HEK293 (cell line): Measurements from ENCODE around the gene CDNF.

ENCODE experiments used
- CTCF ChIA-PET: fragments of 350-600 bp; formaldehyde crosslinking; extraction: SDS; loops from one replicate; lab custom pipeline; 2021; ENCODE audit warnings: antibody characterized with exemption; lab: Yijun Ruan, JAX
- POLR2A ChIA-PET: fragments of 300-600 bp; formaldehyde crosslinking; extraction: SDS; loops from one replicate; lab custom pipeline; 2020; ENCODE audit warnings: antibody characterized with exemption, inconsistent platforms; lab: Yijun Ruan, JAX
- H3K27ac ChIP-seq: fragments of 200-500 bp; sonication (Bioruptor generic); 2 replicates; pipeline ENCODE4 v1.5.1; 2014; ENCODE audit warnings: low read depth, low read length, control low read depth, inconsistent platforms; ENCODE audit errors: extremely low read depth
- H3K36me3 ChIP-seq, 2 experiments: fragments of 200-500 bp in 1 of 2; sonication (Bioruptor generic) in 1 of 2; 1 replicate in 1 of 2; 2 replicates in 1 of 2; pipeline ENCODE4 v1.5.1; 2014 to 2017; ENCODE audit warnings: inconsistent platforms in 2 of 2, low read length in 2 of 2; ENCODE audit not compliant: control insufficient read depth in 2 of 2, insufficient read depth in 1 of 2
- H3K4me1 ChIP-seq: fragments of 200-500 bp; sonication (Bioruptor generic); 2 replicates; pipeline ENCODE4 v1.5.1; 2014; ENCODE audit warnings: mild to moderate bottlenecking, low read length, inconsistent platforms; ENCODE audit not compliant: control insufficient read depth, insufficient read depth
- H3K4me3 ChIP-seq: 2 replicates; pipeline ENCODE4 v1.5.1; 2011; ENCODE audit warnings: low read depth, mild to moderate bottlenecking, control low read depth, low read length, moderate library complexity
- H3K9me3 ChIP-seq: fragments of 200-500 bp; sonication (Bioruptor generic); 2 replicates; pipeline ENCODE4 v1.5.1; 2014; ENCODE audit warnings: low read depth, low read length, inconsistent platforms; ENCODE audit not compliant: control insufficient read depth, insufficient read depth
- ATF2 ChIP-seq: fragments of 450-650 bp; formaldehyde crosslinking; IDR thresholded peaks from 2 replicates; pipeline ENCODE4 v1.5.1; 2016; ENCODE audit warnings: missing biosample characterization, missing genetic modification characterization, low read depth
- EGR2 ChIP-seq: fragments of 450-650 bp; formaldehyde crosslinking; IDR thresholded peaks from 2 replicates; pipeline ENCODE4 v1.5.1; 2016; ENCODE audit warnings: low read depth, missing biosample characterization, missing genetic modification characterization
- GLIS1 ChIP-seq: fragments of 450-650 bp; formaldehyde crosslinking; IDR thresholded peaks from 2 replicates; pipeline ENCODE4 v1.5.1; 2016; ENCODE audit warnings: missing biosample characterization, missing genetic modification characterization
- GLIS2 ChIP-seq: fragments of 450-650 bp; formaldehyde crosslinking; IDR thresholded peaks from 2 replicates; pipeline ENCODE4 v1.5.1; 2016; ENCODE audit warnings: missing biosample characterization, missing genetic modification characterization
- HOXD13 ChIP-seq: sonication (generic); formaldehyde crosslinking; IDR thresholded peaks from 2 replicates; pipeline ENCODE4 v1.8.0; 2022; ENCODE audit warnings: missing genetic modification reagents, borderline replicate concordance
- KLF9 ChIP-seq: fragments of 450-650 bp; formaldehyde crosslinking; IDR thresholded peaks from 2 replicates; pipeline ENCODE4 v1.5.1; 2016; ENCODE audit warnings: missing biosample characterization, missing genetic modification characterization, low read depth
- MYNN ChIP-seq: fragments of 450-650 bp; formaldehyde crosslinking; IDR thresholded peaks from 2 replicates; pipeline ENCODE4 v1.5.1; 2016; ENCODE audit warnings: missing biosample characterization, missing genetic modification characterization, borderline replicate concordance
- PATZ1 ChIP-seq: fragments of 450-650 bp; formaldehyde crosslinking; IDR thresholded peaks from 2 replicates; pipeline ENCODE4 v1.5.1; 2016; ENCODE audit warnings: missing biosample characterization, missing genetic modification characterization
- REST ChIP-seq: fragments of 450-650 bp; formaldehyde crosslinking; IDR thresholded peaks from 2 replicates; pipeline ENCODE4 v1.5.1; 2016; ENCODE audit warnings: missing biosample characterization, missing genetic modification characterization
- SCRT1 ChIP-seq: fragments of 450-650 bp; formaldehyde crosslinking; IDR thresholded peaks from 2 replicates; pipeline ENCODE4 v1.5.1; 2016; ENCODE audit warnings: missing biosample characterization, missing genetic modification characterization, borderline replicate concordance
- SP2 ChIP-seq: fragments of 450-650 bp; formaldehyde crosslinking; IDR thresholded peaks from 2 replicates; pipeline ENCODE4 v1.5.1; 2016; ENCODE audit warnings: missing biosample characterization, missing genetic modification characterization
- SP3 ChIP-seq: fragments of 450-650 bp; formaldehyde crosslinking; IDR thresholded peaks from 2 replicates; pipeline ENCODE4 v1.5.1; 2016; ENCODE audit warnings: missing biosample characterization, missing genetic modification characterization
- TCF7L2 ChIP-seq: IDR thresholded peaks from 2 replicates; pipeline ENCODE4 v1.6.1; 2011; ENCODE audit warnings: low read depth, mild to moderate bottlenecking, inconsistent platforms, low read length, moderate library complexity, borderline replicate concordance
- ZBTB8A ChIP-seq: fragments of 450-650 bp; formaldehyde crosslinking; IDR thresholded peaks from 2 replicates; pipeline ENCODE4 v1.5.1; 2016; ENCODE audit warnings: missing biosample characterization, missing genetic modification characterization
- ZEB2 ChIP-seq: fragments of 450-650 bp; formaldehyde crosslinking; IDR thresholded peaks from 2 replicates; pipeline ENCODE4 v1.5.1; 2016; ENCODE audit warnings: missing biosample characterization, missing genetic modification characterization
- ZFHX2 ChIP-seq: fragments of 450-650 bp; formaldehyde crosslinking; conservative IDR thresholded peaks from 2 replicates; pipeline ENCODE4 v1.5.1; 2016; ENCODE audit warnings: missing biosample characterization, missing genetic modification characterization
- ZFP37 ChIP-seq: fragments of 450-650 bp; formaldehyde crosslinking; IDR thresholded peaks from 2 replicates; pipeline ENCODE4 v1.5.1; 2016; ENCODE audit warnings: missing biosample characterization, missing genetic modification characterization
- ZNF18 ChIP-seq: fragments of 450-650 bp; formaldehyde crosslinking; IDR thresholded peaks from 2 replicates; pipeline ENCODE4 v1.5.1; 2016; ENCODE audit warnings: missing biosample characterization, missing genetic modification characterization
- ZNF239 ChIP-seq: fragments of 450-650 bp; formaldehyde crosslinking; IDR thresholded peaks from 2 replicates; pipeline ENCODE4 v1.5.1; 2016; ENCODE audit warnings: missing biosample characterization, missing genetic modification characterization
- ZNF335 ChIP-seq: fragments of 450-650 bp; formaldehyde crosslinking; conservative IDR thresholded peaks from 2 replicates; pipeline ENCODE4 v1.5.1; 2016; ENCODE audit warnings: missing biosample characterization, missing genetic modification characterization
- ZNF354C ChIP-seq: fragments of 450-650 bp; formaldehyde crosslinking; IDR thresholded peaks from 2 replicates; pipeline ENCODE4 v1.5.1; 2016; ENCODE audit warnings: missing biosample characterization, missing genetic modification characterization, low read depth, borderline replicate concordance
- ZNF362 ChIP-seq: fragments of 450-650 bp; formaldehyde crosslinking; IDR thresholded peaks from 2 replicates; pipeline ENCODE4 v1.5.1; 2016; ENCODE audit warnings: missing biosample characterization, missing genetic modification characterization
- ZNF394 ChIP-seq: fragments of 450-650 bp; formaldehyde crosslinking; IDR thresholded peaks from 2 replicates; pipeline ENCODE4 v1.5.1; 2016; ENCODE audit warnings: missing biosample characterization, missing genetic modification characterization, mild to moderate bottlenecking, moderate library complexity, borderline replicate concordance
- ZNF423 ChIP-seq: fragments of 450-650 bp; formaldehyde crosslinking; IDR thresholded peaks from 2 replicates; pipeline ENCODE4 v1.5.1; 2016; ENCODE audit warnings: missing biosample characterization, missing genetic modification characterization
- ZNF501 ChIP-seq: fragments of 450-650 bp; formaldehyde crosslinking; IDR thresholded peaks from 2 replicates; pipeline ENCODE4 v1.5.1; 2016; ENCODE audit warnings: missing biosample characterization, missing genetic modification characterization
- ZNF660 ChIP-seq: fragments of 450-650 bp; IDR thresholded peaks from 2 replicates; pipeline ENCODE4 v1.5.1; 2018; ENCODE audit warnings: missing biosample characterization, mild to moderate bottlenecking, missing genetic modification characterization

CDNF gene

GRCh38 chr10:14879124-14879927, 41.5 kb upstream of the CDNF start:
- ChIA-PET POLR2A (interaction anchor here (0.9 to 4.9 kb wide), 8 partner anchors 10 to 289 kb away, joined by 3 to 68 read pairs (median 7); partner anchors contain the start of genes CDNF, DCLRE1C, HSPA14 and MEIG1), CTCF (interaction anchor here (0.5 to 1.1 kb wide), 4 partner anchors 92 to 390 kb away, joined by 3 to 6 read pairs (median 4); no protein-coding TSS in a partner anchor)
- peaks cover 9 to 32% of the 10 kb centered on the region in 2 experiments; a peak in 2 of 3 replicates for H3K36me3 ChIP-seq
- H3K27ac ChIP-seq: peak overlapping the region; percentile 93
- H3K4me1 ChIP-seq: no peaks in the 10 kb centered on the region
- no peaks in the 10 kb centered on the region for H3K9me3 ChIP-seq
- H3K4me3 ChIP-seq: peak overlapping the region; percentile 82
- TF ChIP-seq SP2 (tag by site-specific recombination): peak; percentile 46
- TF ChIP-seq REST: peak; percentile 24; the same call in 1 of the 2 replicates
- TF ChIP-seq ZNF354C (tag by site-specific recombination): no peak
- TF ChIP-seq ZNF660 (tag by site-specific recombination): 0 out of 2 replicates have a peak, but pooled peaks have one; percentile 47
- peak; percentile 23; the same call in 1 of the 2 replicates for TF ChIP-seq ZNF501 (tag by site-specific recombination)
- TF ChIP-seq EGR2 (tag by site-specific recombination): peak; percentile 56; the same call in 1 of the 2 replicates
- TF ChIP-seq ZFP37 (tag by site-specific recombination): 0 out of 2 replicates have a peak, but pooled peaks have one; percentile 45
- peak; percentile 89 for TF ChIP-seq ZNF362 (tag by site-specific recombination)
- peak; percentile 85 for TF ChIP-seq GLIS2
- TF ChIP-seq ATF2: peak; percentile 71; the same call in 1 of the 2 replicates
- TF ChIP-seq ZNF335 (tag by site-specific recombination): peak; percentile 62
- 0 out of 2 replicates have a peak, but pooled peaks have one; percentile 6 for TF ChIP-seq SP3 (tag by site-specific recombination)
- no peak for TF ChIP-seq ZNF18 (tag by site-specific recombination)
- TF ChIP-seq ZNF423 (tag by site-specific recombination): no peak
- TF ChIP-seq SCRT1: no peak
- TF ChIP-seq MYNN (tag by site-specific recombination): no peak
- TF ChIP-seq ZNF394 (tag by site-specific recombination): 0 out of 2 replicates have a peak, but pooled peaks have one; percentile 14
- peak; percentile 71 for TF ChIP-seq GLIS1
- TF ChIP-seq ZEB2 (tag by site-specific recombination): peak; percentile 70
- TF ChIP-seq ZBTB8A (tag by site-specific recombination): peak; percentile 83
- peak; percentile 64; the same call in 1 of the 2 replicates for TF ChIP-seq TCF7L2
- TF ChIP-seq ZFHX2 (tag by site-specific recombination): peak; percentile 72
- no peak for TF ChIP-seq HOXD13 (CRISPR knock-in tag)
- no peak for TF ChIP-seq ZNF239 (tag by site-specific recombination)
- TF ChIP-seq PATZ1 (tag by site-specific recombination): peak; percentile 9; the same call in 1 of the 2 replicates
- peak; percentile 22; the same call in 1 of the 2 replicates for TF ChIP-seq KLF9 (tag by site-specific recombination)
